COLO668 (cell line): ENCODE data around the gene REV3L.

Experiments used
- DNase-seq: peaks from one replicate; lab custom pipeline; 2025; ENCODE audit not compliant: unreplicated experiment; lab: John Stamatoyannopoulos, UW

REV3L gene

DNA sequence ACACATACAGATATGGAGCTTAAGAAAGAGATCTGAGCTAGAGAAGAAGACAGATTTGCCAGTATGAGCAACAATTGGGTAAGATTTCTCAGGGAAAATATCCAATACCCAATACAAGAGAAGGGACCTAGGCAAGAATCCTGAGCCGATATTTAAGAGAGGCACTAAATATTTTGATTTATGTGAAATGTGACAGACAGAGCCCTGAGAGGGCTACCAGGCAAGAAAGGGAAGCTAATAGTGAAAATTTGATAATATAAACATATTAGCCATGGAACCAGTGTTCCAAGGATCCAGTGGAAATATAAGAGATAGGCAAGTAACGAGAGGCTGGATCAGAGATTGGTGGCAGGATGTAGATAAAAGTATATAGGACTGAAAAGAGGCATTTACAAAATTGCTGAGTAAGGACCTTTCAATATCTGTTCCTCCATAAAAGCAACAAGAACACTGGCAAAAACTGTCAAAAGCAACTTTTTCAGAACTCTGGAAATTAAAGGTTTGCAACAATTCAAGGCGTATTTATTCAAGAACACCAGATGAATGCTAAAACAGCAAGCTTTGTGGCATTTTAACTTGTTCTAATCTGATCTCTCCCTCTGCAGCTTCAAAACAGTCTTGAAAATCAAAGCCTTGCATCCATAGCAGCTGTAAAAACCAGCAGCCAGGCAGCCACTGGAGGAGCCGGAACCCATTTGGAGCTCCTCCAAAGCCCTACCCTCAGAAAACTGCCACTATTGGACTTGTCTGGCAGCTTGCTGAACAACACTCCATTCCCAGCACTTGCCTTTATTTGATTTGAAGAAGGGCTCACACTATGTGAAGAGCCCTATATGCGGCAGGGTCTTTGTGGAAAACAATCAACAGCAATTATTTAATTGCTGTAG, 58.8 kb downstream of the REV3L start:
- no peak for DNase-seq

DNA sequence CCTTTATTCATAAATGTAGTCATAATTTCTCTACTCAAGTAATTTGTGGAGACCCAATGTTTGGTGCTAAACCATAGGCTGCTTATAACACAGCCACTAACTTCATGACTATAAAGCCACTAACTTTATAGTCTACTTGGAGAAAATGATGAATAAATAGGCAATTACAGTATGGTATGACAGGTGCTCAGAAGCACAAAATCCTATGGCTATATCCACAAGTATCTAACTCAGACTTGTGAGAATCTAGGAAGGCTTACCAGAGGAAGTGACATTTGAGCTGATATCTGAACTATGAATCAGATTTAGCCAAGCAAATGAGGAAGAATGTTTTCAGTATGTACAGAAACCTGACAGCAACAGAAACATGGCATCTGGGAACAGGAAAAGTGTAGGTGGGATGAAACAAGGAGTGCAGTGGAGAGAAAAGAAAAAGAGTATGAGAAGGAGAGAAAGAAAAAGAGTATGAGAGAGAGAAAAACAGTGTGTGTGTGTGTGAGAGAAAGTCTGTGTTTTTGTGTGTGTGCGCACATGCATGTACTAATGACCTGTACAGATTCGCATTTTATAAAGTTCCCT, 59.9 kb downstream of the REV3L start:
- no peak for DNase-seq

DNA sequence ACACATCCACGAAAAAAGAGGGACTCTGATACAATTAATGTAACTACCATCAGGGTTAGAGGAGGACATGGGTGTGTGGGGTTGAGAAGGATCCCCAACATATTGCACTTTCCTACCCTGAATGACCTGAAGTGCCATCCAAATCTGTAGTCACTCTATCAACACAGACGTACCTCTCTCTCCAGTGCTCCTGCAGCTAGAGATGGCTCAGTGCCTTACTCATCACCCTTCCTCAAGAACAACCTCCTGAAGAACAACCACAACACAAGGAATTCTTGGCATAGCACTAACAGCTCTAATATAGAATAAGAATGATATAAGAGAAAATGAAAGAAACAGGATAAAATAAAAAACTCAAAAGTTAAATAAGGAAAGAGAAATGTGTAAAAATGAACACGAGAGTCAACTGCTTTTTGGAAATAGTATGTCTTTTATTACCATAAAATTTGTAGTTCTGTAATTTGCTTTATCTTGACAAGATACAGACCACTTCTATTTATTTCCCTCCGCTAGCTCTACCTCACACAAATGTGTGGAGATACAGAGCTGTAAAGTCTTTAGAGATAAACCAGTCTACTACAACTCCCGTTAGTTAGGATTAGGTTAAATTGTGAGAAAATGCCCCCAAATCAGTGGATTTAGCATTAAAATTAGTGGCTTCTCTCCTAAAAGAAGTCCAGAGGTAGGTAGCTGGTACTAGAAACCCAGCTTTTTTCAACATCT, 63.9 kb downstream of the REV3L start:
- no peak for DNase-seq

DNA sequence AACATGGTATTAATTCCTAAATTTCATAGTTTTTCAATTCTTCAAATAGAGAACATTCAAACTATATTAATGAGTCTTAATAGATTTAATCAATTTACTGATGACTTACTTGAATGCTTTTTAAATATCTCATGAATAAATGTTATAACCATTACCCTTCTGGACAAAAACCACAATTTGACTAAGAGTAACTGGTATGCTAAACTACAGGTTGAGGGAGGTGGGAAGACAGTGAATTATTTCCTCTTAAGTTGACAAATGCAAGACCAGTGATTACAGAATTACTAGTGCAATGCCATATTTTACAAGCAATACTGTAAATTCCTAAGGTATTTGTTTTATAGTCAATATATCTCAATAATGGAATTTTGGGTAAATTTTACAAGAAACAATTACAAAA, 65.1 kb downstream of the REV3L start:
- no peak for DNase-seq

GRCh38 chr6:111417181-111417585, 65.8 kb downstream of the REV3L start:
- DNase-seq = no peak

- no peak for DNase-seq
These were observed 66.5 kb downstream of the REV3L start for GRCh38 chr6:111416529-111416928.

DNA sequence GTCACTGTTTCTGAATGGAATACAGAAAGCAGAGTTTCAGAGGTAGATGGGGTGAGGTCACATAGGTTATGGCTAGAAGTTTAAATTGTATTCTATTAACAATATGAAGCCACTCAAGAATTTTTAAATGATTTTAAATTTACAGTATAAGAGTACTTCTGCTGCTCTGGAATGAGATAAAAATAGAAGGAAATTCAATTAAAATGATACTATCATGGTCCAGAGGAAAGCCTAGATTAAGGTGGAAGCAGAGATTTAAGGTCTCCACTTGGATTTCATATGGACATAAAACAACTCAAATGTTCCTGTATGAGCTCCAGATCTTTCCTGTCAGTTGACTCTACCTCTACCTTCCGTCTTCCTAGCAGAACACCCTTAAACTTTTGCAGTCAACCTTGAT, 68.6 kb downstream of the REV3L start:
- DNase-seq = no peak

GRCh38 chr6:111411978-111412566, 70.9 kb downstream of the REV3L start:
- DNase-seq = no peak

- no peak for DNase-seq
These were observed 72.0 kb downstream of the REV3L start for GRCh38 chr6:111411046-111411445.

GRCh38 chr6:111410371-111410770, 72.6 kb downstream of the REV3L start:
- DNase-seq = no peak

DNA sequence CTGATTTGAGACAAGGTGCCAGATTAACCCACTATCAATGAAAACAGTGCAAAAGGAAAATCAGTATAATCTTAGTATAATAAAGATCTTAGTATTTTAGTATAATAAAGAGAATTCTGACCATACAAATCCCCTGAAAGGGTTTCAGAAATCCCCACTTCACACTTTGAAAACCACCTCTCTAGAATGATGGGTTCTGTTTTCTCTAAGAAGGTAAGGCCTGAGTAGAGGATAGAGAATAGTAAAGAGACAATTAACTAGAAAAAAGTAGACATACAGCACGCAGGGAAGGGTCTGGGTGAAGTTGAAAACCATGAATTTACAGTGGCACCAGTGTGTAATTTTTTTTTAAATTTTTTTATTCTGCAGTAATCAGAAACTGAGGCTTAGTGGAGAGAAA, 73.6 kb downstream of the REV3L start:
- DNase-seq = no peak

DNA sequence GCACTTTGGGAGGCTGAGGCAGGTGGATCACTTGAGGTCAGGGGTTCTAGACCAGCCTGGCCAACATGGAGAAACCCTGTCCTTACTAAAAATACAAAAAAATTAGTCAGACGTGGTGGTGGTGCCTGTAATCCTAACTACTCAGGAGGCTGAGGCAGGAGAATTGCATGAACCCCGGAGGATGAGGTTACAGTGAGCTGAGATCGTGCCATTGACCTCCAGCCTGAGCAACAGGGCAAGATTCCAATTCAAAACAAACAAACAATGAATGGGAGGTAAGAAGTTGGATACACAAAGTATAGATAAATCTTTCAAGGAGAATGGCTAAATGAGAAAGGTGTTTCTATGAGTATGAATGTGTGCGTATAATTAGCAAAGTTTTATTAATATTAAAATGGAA, 75.3 kb downstream of the REV3L start:
- no peak for DNase-seq

GRCh38 chr6:111406200-111406721, 76.8 kb downstream of the REV3L start:
- DNase-seq = no peak

GRCh38 chr6:111403388-111403787, 79.6 kb downstream of the REV3L start:
- no peak for DNase-seq

- DNase-seq = no peak
These were observed 83.4 kb downstream of the REV3L start for GRCh38 chr6:111399626-111400025.

DNA sequence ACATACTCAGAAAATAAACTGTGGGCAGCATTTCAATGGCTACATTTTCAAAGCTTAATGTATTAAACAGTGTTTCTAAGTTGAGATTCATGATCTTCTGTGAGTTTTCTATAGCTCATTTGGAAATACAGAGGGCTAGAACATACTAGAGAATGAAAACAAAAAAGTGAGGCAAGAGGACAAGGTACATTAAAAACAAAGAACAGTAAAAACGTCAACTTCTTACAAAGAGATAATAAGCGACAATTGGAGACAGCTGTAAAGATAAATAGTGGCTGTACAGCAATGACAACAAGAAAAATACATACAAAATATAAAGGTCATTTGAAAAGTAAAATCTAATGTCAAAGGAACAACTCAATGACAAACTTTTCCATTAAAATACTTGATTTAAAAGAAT, 94.3 kb downstream of the REV3L start:
- no peak for DNase-seq

- DNase-seq = no peak
These were observed 100.3 kb downstream of the REV3L start for GRCh38 chr6:111382476-111383294.

DNA sequence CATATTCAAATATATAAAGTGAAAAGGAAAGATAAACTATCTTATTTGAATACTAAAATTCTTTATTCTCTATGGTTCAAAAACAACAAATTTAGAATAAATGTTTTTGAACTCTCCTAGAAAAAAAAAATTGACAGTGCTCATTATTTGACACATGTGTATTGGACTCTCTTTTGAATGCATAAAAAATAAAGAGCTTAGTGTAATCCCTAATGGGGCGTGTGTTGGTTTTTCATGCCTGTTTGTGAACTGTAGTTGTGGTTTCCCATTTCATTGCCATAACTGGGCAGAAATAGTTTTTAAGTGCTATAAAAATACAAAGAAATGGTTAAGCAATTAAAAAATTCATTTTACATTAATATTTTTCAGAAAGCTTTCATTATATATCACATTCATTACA, 101.3 kb downstream of the REV3L start:
- DNase-seq = no peak

DNA sequence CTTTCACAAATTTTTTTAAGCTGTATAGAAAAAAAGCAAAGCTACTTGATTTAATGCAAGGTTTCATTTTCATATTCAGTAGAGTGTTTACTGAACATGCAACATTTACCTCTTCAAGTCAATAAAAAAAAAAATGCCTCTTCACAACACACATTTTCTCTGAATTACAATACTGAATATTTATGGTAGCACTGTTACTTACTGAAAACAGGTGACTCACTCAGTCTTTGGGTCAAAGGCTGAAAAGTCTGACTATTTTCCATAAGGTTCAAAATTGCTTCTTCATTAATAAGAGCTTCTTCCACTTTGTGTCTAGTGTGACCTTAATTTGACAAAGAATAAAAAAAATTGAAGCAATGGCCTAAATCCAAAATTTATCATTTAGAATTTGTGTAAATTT, 101.9 kb downstream of the REV3L start:
- DNase-seq = no peak

GRCh38 chr6:111379831-111380230, 103.2 kb downstream of the REV3L start:
- no peak for DNase-seq

GRCh38 chr6:111379302-111379701, 103.7 kb downstream of the REV3L start:
- DNase-seq = no peak
